Limb (tissue), 2 donors: Measurements from ENCODE around the gene RFNG.

Experiments used
- DNase-seq, 2 donors: peaks; one replicate each; pipeline ENCODE4 v3.0.0-alpha.2; 2016; ENCODE audit errors: extremely low spot score in 2 of 2

The RFNG gene

GRCh38 chr17:82058230-82058854 lies 6.7 kb upstream of the RFNG start:
- DNase-seq: no peak

DNA sequence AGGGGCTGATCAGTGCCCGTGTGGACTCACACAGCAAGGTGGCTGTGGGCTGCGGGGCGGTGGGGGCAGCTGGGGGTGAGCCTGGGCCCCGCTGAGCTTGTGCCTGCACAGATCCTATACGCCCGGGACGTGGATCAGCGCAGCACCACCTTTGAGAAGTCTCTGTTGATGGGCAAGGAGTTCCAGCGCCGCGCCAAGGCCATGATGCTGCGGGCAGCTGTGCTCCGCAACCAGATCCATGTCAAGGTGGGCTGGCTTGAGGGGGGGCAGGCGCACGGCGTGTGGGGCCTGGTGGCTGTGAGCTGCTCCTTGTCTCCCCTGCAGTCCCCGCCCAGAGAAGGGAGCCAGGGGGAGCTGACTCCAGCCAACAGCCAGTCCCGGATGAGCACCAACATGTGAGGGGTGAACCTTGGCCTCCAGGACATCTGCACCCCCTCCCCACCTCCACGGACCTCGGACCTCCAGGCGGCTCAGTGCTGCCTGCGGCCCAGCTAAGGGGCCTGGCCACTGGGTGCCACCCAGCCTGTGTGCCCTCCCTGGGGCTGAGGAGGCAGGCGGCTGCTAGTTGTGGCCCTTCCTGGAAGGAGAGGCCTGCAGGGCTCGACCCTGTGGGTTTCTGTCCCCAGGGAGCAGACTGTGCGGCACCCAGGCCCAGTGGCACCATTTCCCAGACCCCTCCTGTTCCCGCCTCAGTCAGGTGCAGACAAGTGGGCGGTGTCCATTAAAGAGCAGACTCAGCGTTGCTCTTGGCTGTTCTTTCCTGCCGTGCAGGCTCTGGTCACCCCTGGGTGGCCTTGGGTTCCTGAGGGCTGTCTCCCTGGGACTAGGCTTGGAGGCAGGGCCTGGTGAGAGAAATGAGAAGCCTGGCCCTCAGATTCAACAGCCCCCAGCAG lies 5.4 kb upstream of the RFNG start:
- DNase-seq: no peak

GRCh38 chr17:82055965-82056728 lies 4.5 kb upstream of the RFNG start:
- DNase-seq: no peak

GRCh38 chr17:82055023-82055964 lies 3.7 kb upstream of the RFNG start:
- no peak for DNase-seq

DNA sequence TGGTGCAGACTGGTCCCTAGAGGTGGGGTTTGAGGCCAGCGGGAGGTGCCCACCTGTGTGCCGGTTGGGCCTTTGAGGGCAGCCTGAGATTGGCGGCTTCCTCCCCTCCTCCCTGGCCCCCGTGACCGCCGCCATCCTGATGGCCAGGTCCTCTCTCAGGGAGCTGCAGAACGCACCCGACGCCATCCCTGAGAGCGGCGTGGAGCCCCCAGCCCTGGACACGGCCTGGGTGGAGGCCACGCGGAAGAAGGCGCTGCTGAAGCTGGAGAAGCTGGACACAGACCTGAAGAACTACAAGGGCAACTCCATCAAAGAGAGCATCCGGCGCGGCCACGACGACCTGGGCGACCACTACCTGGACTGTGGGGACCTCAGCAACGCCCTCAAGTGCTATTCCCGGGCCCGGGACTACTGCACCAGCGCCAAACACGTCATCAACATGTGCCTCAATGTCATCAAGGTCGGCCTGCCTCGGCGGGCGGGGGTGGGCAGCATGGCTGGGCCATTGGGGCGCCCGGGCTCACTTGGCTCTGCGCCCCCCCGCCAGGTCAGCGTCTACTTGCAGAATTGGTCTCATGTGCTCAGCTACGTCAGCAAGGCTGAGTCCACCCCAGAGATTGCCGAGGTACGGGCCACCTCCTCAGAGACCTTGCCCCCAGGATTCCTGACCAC lies 2.9 kb upstream of the RFNG start:
- DNase-seq: no peak

DNA sequence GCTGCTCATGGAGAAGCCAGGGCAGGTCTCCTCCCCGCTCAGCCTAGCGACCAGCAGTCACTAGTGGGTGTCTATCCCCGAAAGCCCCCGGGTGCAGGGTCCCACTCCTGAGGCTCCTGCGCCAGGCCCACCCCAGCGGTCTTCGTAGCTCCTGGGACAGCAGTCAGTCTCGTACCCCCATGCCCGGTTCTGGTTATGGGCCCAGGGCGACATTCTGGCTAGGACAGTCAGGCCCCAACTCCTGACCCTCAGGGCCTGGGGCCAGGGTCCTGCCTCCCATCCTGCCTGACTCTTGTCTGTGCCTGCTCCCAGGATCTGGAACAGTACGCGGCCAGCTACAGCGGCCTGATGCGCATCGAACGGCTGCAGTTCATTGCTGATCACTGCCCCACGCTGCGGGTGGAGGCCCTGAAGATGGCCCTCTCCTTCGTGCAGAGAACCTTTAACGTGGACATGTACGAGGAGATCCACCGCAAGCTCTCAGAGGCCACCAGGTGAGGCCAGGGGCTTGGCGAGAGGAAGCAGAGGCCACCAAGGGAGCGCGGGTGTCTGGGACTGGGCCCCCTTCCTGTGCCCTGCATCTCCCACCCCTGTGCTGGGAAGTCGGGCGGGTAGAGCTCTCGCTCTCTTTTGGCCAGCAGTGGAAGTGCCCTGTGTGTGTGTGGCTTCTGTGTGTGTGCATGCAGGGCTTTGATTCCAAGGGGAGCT lies 2.1 kb upstream of the RFNG start:
- DNase-seq: no peak

DNA sequence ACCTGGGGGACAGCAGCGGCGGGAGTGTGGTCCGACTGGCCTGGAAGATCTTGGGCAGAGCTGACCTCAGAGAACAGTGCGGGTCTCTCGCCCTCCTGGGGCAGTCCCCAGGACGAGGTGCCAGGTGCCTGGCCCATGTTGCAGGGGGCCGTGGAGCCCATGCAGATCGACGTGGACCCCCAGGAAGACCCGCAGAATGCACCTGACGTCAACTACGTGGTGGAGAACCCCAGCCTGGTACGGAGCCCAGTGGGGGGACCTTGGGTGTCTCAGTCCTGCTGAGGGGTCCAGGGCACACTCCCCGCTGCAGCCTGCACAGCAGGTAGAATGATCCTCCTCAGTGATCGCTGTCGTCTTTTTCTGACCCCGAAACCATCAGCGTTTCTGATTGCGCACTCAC lies 1.5 kb upstream of the RFNG start:
- no peak for DNase-seq

DNA sequence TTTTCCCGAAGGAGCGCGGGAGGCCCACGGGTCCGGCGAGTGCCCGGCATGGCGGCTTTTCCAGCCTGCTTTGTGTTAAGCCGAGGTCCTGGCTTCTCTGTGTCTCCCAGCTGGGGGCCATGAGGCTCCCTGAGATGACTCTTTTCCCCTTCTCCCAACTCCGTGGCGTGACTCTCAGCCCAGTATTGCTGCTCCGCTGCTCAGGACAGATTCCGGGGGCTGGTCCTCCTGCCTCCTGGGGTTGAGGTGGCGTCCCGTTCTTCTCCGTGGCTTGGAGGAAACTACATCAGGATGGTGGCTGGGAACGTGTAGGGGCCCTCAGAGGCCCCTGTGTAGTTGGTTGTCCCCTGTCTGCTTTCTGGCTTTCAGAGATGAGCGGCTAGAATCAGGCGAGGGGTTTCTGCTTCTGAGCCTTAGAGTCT lies 1.0 kb upstream of the RFNG start:
- no peak for DNase-seq

DNA sequence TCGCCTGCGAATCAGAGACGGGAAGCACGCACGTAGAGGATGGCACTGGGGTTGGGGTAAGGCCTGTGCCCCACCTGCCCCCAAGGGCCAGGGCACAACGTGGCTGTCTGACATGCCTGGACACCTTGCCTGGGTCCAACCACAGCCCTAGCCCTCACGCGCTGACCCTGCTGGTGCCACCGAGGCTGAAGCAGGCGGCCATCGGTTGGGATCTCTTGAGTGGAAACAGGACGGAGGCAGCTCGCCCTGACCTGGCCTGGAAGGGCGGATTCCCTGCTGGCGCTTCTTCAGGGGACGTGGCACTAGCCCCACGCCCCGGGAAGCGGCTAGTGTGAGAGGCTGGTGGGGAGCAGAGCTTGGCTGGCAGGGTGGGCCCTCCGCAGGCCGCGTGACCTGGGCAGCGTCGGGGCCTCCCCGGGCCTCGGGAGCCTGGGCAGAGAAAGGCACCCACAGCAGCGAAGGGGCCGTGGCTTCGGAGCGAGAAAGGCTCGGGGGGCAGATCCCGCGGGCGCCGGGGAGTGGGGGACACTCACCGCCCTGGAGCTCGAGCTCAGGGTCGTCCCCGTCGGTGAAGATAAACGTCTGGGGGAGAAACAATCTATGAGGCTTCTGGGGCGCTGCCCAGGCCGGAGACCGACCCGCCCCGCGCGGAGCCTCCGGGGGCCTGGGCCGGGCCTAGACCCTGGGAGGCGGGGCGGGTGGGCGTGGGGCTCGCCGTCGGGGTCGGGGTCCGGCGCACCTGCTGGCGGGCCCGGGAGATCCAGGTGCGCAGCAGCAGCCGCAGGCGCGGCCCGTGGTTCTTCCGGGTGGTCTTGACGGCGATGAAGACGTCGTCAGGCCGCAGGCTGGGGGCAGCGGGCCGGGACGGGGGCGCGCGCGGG lies 610 bp downstream of the RFNG start:
- no peak for DNase-seq

DNA sequence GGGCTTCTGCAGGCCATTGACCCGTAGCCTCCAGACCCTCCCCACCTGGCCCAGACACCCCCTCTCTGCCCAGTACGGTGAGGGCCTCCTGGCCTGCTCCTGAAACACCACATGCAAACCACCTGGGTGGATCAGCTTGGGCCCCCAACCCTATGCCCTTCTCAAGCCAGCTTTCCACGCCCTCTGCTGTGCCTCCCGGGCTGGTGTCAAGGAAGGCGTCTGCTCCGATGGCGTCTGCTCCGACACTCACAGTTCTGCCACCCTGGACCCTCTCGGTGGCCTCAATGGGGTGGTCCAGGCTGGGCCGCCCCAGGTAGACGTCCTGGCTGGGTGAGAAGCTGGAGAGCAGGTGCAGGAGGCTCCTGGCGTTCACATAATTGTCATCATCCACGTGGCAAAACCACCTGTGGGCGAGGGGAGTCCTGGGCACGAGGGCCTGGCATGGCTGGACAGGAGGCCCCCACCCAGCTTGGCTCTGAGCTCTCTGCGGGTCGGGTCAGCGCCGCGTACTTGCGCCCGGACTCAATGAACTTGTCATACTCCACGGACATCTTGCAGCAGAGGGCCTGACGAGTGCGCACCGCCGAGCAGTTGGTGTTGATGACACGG lies 1.4 kb downstream of the RFNG start:
- no peak for DNase-seq

GRCh38 chr17:82049521-82049971 lies 2.1 kb downstream of the RFNG start:
- no peak for DNase-seq

GRCh38 chr17:82049106-82049505 lies 2.5 kb downstream of the RFNG start:
- no peak for DNase-seq

GRCh38 chr17:82048571-82048971 lies 3.0 kb downstream of the RFNG start:
- DNase-seq: no peak

DNA sequence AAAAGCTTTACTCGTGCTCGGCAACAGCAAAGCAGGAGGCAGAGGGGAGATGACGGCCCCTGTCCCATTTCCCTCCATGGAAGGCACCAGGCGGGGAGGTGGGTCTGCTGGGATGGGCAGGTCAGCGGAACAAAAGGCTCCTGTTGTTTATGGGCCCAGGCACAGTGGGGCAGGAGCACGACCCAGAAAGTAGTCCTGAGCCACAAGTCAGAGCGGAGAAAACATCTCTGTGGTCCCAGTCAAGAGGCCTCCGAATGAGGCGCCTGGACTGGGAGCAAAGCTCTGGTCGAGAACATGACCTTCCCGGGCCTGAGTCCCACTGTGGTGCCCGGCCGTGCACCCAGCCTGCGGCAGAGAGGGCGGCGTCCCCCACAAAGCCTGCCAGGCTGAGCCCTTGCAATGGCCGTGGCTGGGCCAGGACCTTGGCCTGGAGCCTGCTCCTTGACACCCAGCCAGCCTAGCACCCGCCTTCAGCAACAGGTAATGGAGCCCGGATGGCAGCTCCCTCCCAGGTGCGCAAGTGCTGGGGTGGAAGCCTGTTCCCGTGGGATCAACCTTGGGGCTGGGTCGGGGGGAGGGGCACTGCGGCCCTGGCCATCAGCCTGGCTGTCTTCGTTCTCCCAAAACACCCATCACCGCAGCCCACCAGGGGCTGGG lies 3.6 kb downstream of the RFNG start:
- DNase-seq: no peak

DNA sequence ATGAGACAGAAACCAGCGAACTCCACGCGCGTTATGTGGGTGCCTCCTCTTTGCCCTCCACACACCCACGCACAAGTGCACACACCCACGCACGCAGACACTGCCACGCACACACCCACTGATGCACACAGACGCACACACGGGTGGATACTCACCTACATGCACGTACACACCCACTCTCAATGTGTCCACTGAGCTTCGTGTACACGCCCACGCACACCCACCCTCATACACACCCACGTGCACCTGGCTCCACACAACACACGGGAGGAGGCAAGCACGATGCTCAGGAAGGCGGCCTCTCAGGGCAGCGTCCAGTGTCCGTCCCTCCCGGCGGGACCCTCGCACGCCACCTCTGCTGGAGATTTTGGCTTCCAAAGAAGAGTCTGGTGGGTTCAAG lies 4.2 kb downstream of the RFNG start:
- no peak for DNase-seq

GRCh38 chr17:82046903-82047302 lies 4.7 kb downstream of the RFNG start:
- DNase-seq: no peak

DNA sequence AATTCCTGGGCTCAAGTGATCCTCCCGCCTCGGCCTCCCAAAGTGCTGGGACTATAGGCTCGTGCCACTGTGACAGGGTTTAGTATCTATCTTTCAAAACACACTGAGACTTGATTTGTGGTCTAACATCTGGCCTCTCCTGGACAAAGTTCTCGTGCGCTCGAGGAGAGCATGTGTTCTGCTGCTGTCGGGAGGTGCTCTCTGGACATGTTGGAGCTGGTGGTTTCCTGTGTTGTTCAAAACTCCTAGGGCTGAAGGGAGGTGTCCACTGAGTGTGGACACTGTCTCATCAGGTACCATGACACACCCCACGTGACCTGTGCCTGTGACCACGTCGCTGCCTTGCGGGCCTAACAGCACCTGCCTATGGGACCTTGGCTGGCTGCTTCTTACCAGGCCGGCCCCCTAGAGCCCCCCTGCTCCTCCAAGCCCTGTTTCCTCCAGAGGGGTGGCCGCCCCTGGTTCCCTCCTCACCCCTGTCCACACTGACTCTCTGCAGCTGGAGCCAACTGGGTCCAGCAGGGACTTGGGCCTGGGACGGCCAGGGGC lies 5.6 kb downstream of the RFNG start:
- DNase-seq: no peak

GRCh38 chr17:82043507-82043906 lies 8.1 kb downstream of the RFNG start:
- no peak for DNase-seq
